ENCODE measurements around the gene GRAMD2B.

GRAMD2B gene

DNA sequence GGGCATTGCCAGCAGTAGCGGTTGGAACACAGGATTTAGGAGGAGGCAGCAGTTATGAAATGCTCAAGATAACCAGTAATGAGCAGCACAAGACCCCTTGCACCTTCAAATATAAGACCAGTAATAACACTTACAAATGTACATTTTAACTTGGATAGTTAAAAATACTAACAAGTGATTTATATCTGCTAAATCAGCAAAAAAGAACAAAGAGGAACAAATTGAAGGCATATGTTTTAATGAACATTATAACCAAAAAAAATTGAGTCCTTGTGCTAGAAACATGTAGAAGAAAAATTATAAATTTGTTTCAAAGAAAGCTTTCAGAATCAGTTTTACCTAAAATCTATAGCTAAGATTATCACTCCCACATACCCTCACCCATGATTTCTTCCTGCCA, 119.8 kb downstream of the GRAMD2B start:
- TF ChIP-seq CTCF (IDR thresholded peaks at IDR 0.05; ENCODE audit: borderline replicate concordance, insufficient read depth, low read depth, low read length) = no peak
- H3K4me3 ChIP-seq (ENCODE audit: low read depth, low read length) = no peak overlapping the region

DNA sequence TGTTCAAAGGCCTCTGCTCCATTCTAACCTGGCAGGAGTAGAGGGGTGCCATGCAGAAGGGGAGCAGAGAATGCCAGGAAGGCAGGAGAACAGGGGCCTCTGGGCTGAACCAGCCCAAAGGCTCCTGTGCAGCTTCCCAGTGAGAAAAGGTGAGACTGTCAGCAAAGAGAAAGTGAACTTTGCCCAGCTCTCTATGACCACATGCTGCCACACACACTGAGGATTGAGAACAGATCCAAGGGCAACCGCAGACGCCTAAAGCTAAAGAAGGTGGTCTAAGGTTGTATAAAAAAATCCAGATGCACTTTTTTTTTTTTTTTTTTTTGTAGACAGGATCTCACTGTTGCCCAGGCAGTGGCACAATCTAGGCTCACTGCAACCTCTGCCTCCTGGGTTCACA, 120.5 kb downstream of the GRAMD2B start:
- TF ChIP-seq CTCF (IDR thresholded peaks at IDR 0.05; ENCODE audit: borderline replicate concordance, insufficient read depth, low read depth, low read length) = no peak
- H3K4me3 ChIP-seq (ENCODE audit: low read depth, low read length) = no peak overlapping the region

Data from GM12875 (cell line).